GM06990 (cell line): ENCODE results near the gene MGST2.

Source experiments
- DNase-seq: peaks from one replicate; pipeline ENCODE4 v3.0.0-alpha.2; 2011; ENCODE audit not compliant: insufficient read length; ENCODE audit errors: extremely low read depth
- H3K27me3 ChIP-seq: replicated peaks from 2 replicates; pipeline ENCODE4 v1.6.0; 2011; ENCODE audit warnings: low read length; ENCODE audit not compliant: control insufficient read depth, insufficient read depth
- H3K36me3 ChIP-seq: 2 replicates; pipeline ENCODE4 v1.5.1; 2011; ENCODE audit warnings: low read length; ENCODE audit not compliant: control insufficient read depth, insufficient read depth
- H3K4me3 ChIP-seq: replicated peaks from 2 replicates; pipeline ENCODE4 v1.5.1; 2011; ENCODE audit warnings: low read depth, mild to moderate bottlenecking, control low read depth, low read length
- CTCF ChIP-seq: IDR thresholded peaks from 2 replicates; pipeline ENCODE4 v1.5.1; 2011; ENCODE audit warnings: low read length, control low read depth, mild to moderate bottlenecking, inconsistent platforms; ENCODE audit not compliant: insufficient read depth, poor library complexity, severe bottlenecking

MGST2 gene

GRCh38 chr4:139709660-139710059, 44.0 kb downstream of the MGST2 start:
- no peak for DNase-seq

GRCh38 chr4:139710073-139710472, 44.5 kb downstream of the MGST2 start:
- DNase-seq = no peak
- no peak for TF ChIP-seq CTCF
- Histone ChIP-seq H3K4me3 (no peak overlapping the region), H3K27me3 (no peaks in the 10 kb centered on the region), H3K36me3 (no peaks in the 10 kb centered on the region)

More at GRCh38 chr4:139709660-139710059, 44.0 kb downstream of the MGST2 start:
- TF ChIP-seq CTCF = no peak
- no peaks in the 10 kb centered on the region for H3K27me3 ChIP-seq
- H3K4me3 ChIP-seq = no peak overlapping the region
- no peaks in the 10 kb centered on the region for H3K36me3 ChIP-seq

- no peak for TF ChIP-seq CTCF
- Histone ChIP-seq H3K36me3 (no peaks in the 10 kb centered on the region), H3K27me3 (no peaks in the 10 kb centered on the region), H3K4me3 (no peak overlapping the region)
- no peak for DNase-seq
Observed at GRCh38 chr4:139711461-139711860, 45.8 kb downstream of the MGST2 start.

GRCh38 chr4:139712882-139713281, 47.3 kb downstream of the MGST2 start:
- Histone ChIP-seq H3K4me3 (no peak overlapping the region), H3K27me3 (no peaks in the 10 kb centered on the region), H3K36me3 (no peaks in the 10 kb centered on the region)
- DNase-seq = no peak
- TF ChIP-seq CTCF = no peak

GRCh38 chr4:139715746-139716391, 50.2 kb downstream of the MGST2 start:
- TF ChIP-seq CTCF = no peak
- Histone ChIP-seq H3K36me3 (no peaks in the 10 kb centered on the region), H3K4me3 (no peak overlapping the region), H3K27me3 (no peaks in the 10 kb centered on the region)
- DNase-seq = no peak

- TF ChIP-seq CTCF = no peak
- Histone ChIP-seq H3K27me3 (no peaks in the 10 kb centered on the region), H3K36me3 (no peaks in the 10 kb centered on the region), H3K4me3 (no peak overlapping the region)
- no peak for DNase-seq
Observed at GRCh38 chr4:139718358-139718757, 52.7 kb downstream of the MGST2 start.
